ENCODE data around the gene ZBTB9.
"Not testable (repeated sequence)": the region's sequence is repeated elsewhere in the genome, so short reads cannot be mapped to it uniquely, and the experiment has no call there.

ZBTB9 gene

GRCh38 chr6:33458676-33459075 is 4.3 kb downstream of the ZBTB9 start:
- H3K9ac ChIP-seq (ENCODE audit: low read depth, low read length), result no peak overlapping the region
- no peaks in the 10 kb centered on the region for H3K9me3 ChIP-seq (ENCODE audit: control insufficient read depth, insufficient read depth, low read length)

DNA sequence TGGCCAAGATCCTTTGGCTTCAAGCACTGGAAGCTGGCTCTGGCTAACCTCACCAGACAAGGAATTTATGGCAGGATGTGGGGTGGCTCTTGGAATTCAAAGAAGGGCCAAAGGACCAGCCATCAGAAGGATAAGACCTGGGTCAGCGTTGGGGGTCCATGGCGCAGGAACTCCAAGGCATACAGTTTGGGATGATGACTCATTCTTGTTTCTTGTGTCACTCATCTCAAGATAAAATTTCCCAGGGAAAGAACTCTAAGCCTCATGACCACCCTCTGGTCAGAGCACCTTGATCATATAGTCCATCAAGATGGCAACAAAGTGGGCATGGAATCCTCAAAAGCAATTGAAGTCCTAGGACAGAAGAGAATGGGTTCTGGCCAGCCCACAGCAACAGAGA is 4.8 kb downstream of the ZBTB9 start:
- Histone ChIP-seq H3K9me3 (ENCODE audit: control insufficient read depth, insufficient read depth, low read length) (no peaks in the 10 kb centered on the region), H3K27me3 (ENCODE audit: control insufficient read depth, insufficient read depth, low read length) (peaks cover 2% of the 10 kb centered on the region), H3K36me3 (ENCODE audit: control insufficient read depth, insufficient read depth, low read length) (peaks cover 12% of the 10 kb centered on the region), H3K9ac (ENCODE audit: low read depth, low read length) (no peak overlapping the region), H3K4me1 (ENCODE audit: control insufficient read depth, insufficient read depth, low read length) (peaks cover 2% of the 10 kb centered on the region), H3K4me3 (ENCODE audit: low read depth, low read length) (no peak overlapping the region)

More at GRCh38 chr6:33458676-33459075, 4.3 kb downstream of the ZBTB9 start:
- Histone ChIP-seq H3K27me3 (ENCODE audit: control insufficient read depth, insufficient read depth, low read length) (peaks cover 2% of the 10 kb centered on the region), H3K4me1 (ENCODE audit: control insufficient read depth, insufficient read depth, low read length) (peaks cover 2% of the 10 kb centered on the region), H3K36me3 (ENCODE audit: control insufficient read depth, insufficient read depth, low read length) (peaks cover 12% of the 10 kb centered on the region), H3K4me3 (ENCODE audit: low read depth, low read length) (no peak overlapping the region)

GRCh38 chr6:33466075-33466735 is 11.8 kb downstream of the ZBTB9 start:
- no peaks in the 10 kb centered on the region for H3K27me3 ChIP-seq (ENCODE audit: control insufficient read depth, insufficient read depth, low read length)
- H3K4me1 ChIP-seq (ENCODE audit: control insufficient read depth, insufficient read depth, low read length), result no peaks in the 10 kb centered on the region
- no peaks in the 10 kb centered on the region for H3K36me3 ChIP-seq (ENCODE audit: control insufficient read depth, insufficient read depth, low read length)
- no peak overlapping the region for H3K4me3 ChIP-seq (ENCODE audit: low read depth, low read length)
- H3K9ac ChIP-seq (ENCODE audit: low read depth, low read length), result no peak overlapping the region
- no peaks in the 10 kb centered on the region for H3K9me3 ChIP-seq (ENCODE audit: control insufficient read depth, insufficient read depth, low read length)

- Histone ChIP-seq H3K36me3 (ENCODE audit: control insufficient read depth, insufficient read depth, low read length) (no peaks in the 10 kb centered on the region), H3K4me3 (ENCODE audit: low read depth, low read length) (no peak overlapping the region), H3K9ac (ENCODE audit: low read depth, low read length) (no peak overlapping the region), H3K4me1 (ENCODE audit: control insufficient read depth, insufficient read depth, low read length) (no peaks in the 10 kb centered on the region), H3K27me3 (ENCODE audit: control insufficient read depth, insufficient read depth, low read length) (no peaks in the 10 kb centered on the region), H3K9me3 (ENCODE audit: control insufficient read depth, insufficient read depth, low read length) (no peaks in the 10 kb centered on the region)
Observed at GRCh38 chr6:33467091-33467490, 12.7 kb downstream of the ZBTB9 start.

GRCh38 chr6:33469661-33470060 is 15.3 kb downstream of the ZBTB9 start:
- Histone ChIP-seq H3K9me3 (ENCODE audit: control insufficient read depth, insufficient read depth, low read length) (no peaks in the 10 kb centered on the region), H3K27me3 (ENCODE audit: control insufficient read depth, insufficient read depth, low read length) (no peaks in the 10 kb centered on the region), H3K4me1 (ENCODE audit: control insufficient read depth, insufficient read depth, low read length) (no peaks in the 10 kb centered on the region), H3K9ac (ENCODE audit: low read depth, low read length) (no peak overlapping the region), H3K4me3 (ENCODE audit: low read depth, low read length) (no peak overlapping the region), H3K36me3 (ENCODE audit: control insufficient read depth, insufficient read depth, low read length) (no peaks in the 10 kb centered on the region)

GRCh38 chr6:33477864-33478263 is 23.5 kb downstream of the ZBTB9 start:
- H3K9me3 ChIP-seq (ENCODE audit: control insufficient read depth, insufficient read depth, low read length), result no peaks in the 10 kb centered on the region
- no peaks in the 10 kb centered on the region for H3K4me1 ChIP-seq (ENCODE audit: control insufficient read depth, insufficient read depth, low read length)
- no peaks in the 10 kb centered on the region for H3K27me3 ChIP-seq (ENCODE audit: control insufficient read depth, insufficient read depth, low read length)
- no peak overlapping the region for H3K9ac ChIP-seq (ENCODE audit: low read depth, low read length)
- H3K4me3 ChIP-seq (ENCODE audit: low read depth, low read length), result no peak overlapping the region
- H3K36me3 ChIP-seq (ENCODE audit: control insufficient read depth, insufficient read depth, low read length), result no peaks in the 10 kb centered on the region

DNA sequence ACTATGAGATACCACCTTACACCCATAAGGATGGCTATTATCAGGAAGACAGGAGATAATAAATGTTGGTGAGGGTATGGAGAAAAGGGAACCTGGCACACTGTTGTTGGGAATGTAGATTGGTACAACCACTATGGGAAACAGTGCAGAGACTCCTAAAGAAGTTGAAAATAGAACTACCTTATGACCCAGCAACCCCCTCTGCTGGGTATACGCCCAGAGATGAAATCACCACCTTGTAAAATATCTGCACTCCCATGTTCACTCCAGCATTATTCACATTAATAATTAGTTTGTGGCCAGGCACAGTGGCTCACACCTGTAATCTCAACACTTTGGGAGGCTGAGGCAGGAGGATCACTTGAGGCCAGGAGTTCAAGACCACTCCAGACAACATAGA is 26.8 kb downstream of the ZBTB9 start:
- Histone ChIP-seq H3K4me3 (ENCODE audit: low read depth, low read length) (no peak overlapping the region), H3K4me1 (ENCODE audit: control insufficient read depth, insufficient read depth, low read length) (no peaks in the 10 kb centered on the region), H3K9ac (ENCODE audit: low read depth, low read length) (no peak overlapping the region), H3K9me3 (ENCODE audit: control insufficient read depth, insufficient read depth, low read length) (no peaks in the 10 kb centered on the region), H3K36me3 (ENCODE audit: control insufficient read depth, insufficient read depth, low read length) (no peaks in the 10 kb centered on the region), H3K27me3 (ENCODE audit: control insufficient read depth, insufficient read depth, low read length) (no peaks in the 10 kb centered on the region)

DNA sequence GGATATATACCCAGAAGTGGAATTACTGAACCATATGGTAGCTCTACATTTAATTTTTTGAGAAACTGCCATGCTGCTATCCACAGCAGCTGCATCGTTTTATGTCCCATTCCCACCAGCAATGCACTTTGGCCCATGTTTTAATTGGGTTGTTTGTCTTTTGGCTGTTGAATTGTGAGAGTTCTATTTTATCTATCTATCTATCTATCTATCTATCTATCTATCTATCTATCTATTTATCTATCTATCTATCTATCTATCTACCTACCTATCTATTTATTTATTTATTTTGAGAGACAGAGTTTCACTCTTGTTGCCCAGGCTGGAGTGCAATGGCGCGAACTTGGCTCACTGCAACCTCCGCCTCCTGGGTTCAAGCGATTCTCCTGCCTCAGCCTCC is 28.2 kb downstream of the ZBTB9 start:
- not testable (repeated sequence) for H3K4me1 ChIP-seq (ENCODE audit: control insufficient read depth, insufficient read depth, low read length)

GRCh38 chr6:33483678-33484077 is 29.3 kb downstream of the ZBTB9 start:
- no peaks in the 10 kb centered on the region for H3K27me3 ChIP-seq (ENCODE audit: control insufficient read depth, insufficient read depth, low read length)
- no peaks in the 10 kb centered on the region for H3K9me3 ChIP-seq (ENCODE audit: control insufficient read depth, insufficient read depth, low read length)
- H3K9ac ChIP-seq (ENCODE audit: low read depth, low read length), result no peak overlapping the region
- no peaks in the 10 kb centered on the region for H3K4me1 ChIP-seq (ENCODE audit: control insufficient read depth, insufficient read depth, low read length)
- H3K4me3 ChIP-seq (ENCODE audit: low read depth, low read length), result no peak overlapping the region
- no peaks in the 10 kb centered on the region for H3K36me3 ChIP-seq (ENCODE audit: control insufficient read depth, insufficient read depth, low read length)

More for the DNA sequence above, 28.2 kb downstream of the ZBTB9 start:
- H3K9ac ChIP-seq (ENCODE audit: low read depth, low read length); H3K4me3 ChIP-seq (ENCODE audit: low read depth, low read length); H3K36me3 ChIP-seq (ENCODE audit: control insufficient read depth, insufficient read depth, low read length); H3K27me3 ChIP-seq (ENCODE audit: control insufficient read depth, insufficient read depth, low read length); H3K9me3 ChIP-seq (ENCODE audit: control insufficient read depth, insufficient read depth, low read length): not testable (repeated sequence)

DNA sequence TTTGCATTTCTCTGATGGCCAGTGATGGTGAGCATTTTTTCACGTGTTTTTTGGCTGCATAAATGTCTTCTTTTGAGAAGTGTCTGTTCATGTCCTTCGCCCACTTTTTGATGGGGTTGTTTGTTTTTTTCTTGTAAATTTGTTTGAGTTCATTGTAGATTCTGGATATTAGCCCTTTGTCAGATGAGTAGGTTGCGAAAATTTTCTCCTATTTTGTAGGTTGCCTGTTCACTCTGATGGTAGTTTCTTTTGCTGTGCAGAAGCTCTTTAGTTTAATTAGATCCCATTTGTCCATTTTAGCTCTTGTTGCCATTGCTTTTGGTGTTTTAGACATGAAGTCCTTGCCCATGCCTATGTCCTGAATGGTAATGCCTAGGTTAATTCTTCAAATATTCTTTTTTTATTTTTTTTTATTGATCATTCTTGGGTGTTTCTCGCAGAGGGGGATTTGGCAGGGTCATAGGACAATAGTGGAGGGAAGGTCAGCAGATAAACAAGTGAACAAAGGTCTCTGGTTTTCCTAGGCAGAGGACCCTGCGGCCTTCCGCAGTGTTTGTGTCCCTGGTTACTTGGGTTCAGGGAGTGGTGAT is 30.4 kb downstream of the ZBTB9 start:
- H3K9me3 ChIP-seq (ENCODE audit: control insufficient read depth, insufficient read depth, low read length); H3K4me1 ChIP-seq (ENCODE audit: control insufficient read depth, insufficient read depth, low read length); H3K36me3 ChIP-seq (ENCODE audit: control insufficient read depth, insufficient read depth, low read length); H3K9ac ChIP-seq (ENCODE audit: low read depth, low read length); H3K27me3 ChIP-seq (ENCODE audit: control insufficient read depth, insufficient read depth, low read length); H3K4me3 ChIP-seq (ENCODE audit: low read depth, low read length): not testable (repeated sequence)

DNA sequence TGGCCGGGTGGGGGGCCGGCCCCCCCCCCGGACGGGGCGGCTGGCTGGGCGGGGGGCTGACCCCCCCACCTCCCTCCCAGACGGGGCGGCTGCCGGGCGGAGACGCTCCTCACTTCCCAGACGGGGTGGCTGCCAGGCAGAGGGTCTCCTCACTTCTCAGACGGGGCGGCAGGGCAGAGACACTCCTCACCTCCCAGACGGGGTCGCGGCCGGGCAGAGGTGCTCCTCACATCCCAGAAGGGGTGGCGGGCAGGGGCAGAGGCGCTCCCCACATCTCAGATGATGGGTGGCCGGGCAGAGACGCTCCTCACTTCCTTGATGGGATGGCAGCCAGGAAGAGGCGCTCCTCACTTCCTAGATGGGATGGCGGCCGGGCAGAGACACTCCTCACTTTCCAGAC is 31.3 kb downstream of the ZBTB9 start:
- H3K4me1 ChIP-seq (ENCODE audit: control insufficient read depth, insufficient read depth, low read length); H3K9ac ChIP-seq (ENCODE audit: low read depth, low read length); H3K27me3 ChIP-seq (ENCODE audit: control insufficient read depth, insufficient read depth, low read length); H3K4me3 ChIP-seq (ENCODE audit: low read depth, low read length); H3K36me3 ChIP-seq (ENCODE audit: control insufficient read depth, insufficient read depth, low read length); H3K9me3 ChIP-seq (ENCODE audit: control insufficient read depth, insufficient read depth, low read length): not testable (repeated sequence)

DNA sequence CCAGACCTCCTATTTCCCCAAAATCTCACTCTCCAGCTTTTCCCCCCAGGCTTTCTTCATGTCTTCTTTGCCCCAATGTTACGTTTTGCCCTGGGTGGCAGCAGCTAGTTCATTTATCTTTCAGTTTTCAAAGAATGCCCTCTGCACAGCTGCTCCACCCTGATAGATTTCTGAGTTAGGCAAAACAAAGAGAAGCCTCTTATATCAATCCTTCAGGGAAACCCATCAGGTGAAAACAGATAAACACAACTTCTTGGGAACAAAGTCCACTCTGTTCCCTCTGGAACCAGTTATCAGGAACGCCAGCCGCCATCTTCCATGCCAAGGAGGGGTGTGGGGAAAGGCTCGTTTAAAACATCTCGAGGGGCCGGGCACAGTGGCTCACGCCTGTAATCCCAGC is 34.0 kb downstream of the ZBTB9 start:
- Histone ChIP-seq H3K9me3 (ENCODE audit: control insufficient read depth, insufficient read depth, low read length) (no peaks in the 10 kb centered on the region), H3K36me3 (ENCODE audit: control insufficient read depth, insufficient read depth, low read length) (no peaks in the 10 kb centered on the region), H3K9ac (ENCODE audit: low read depth, low read length) (no peak overlapping the region)

More for the DNA sequence above, 34.0 kb downstream of the ZBTB9 start:
- H3K4me3 ChIP-seq (ENCODE audit: low read depth, low read length), result no peak overlapping the region
- H3K27me3 ChIP-seq (ENCODE audit: control insufficient read depth, insufficient read depth, low read length), result no peaks in the 10 kb centered on the region
- H3K4me1 ChIP-seq (ENCODE audit: control insufficient read depth, insufficient read depth, low read length), result no peaks in the 10 kb centered on the region

All from iPS-15b (cell line).